ENCODE results near the gene DGKD.

DNA sequence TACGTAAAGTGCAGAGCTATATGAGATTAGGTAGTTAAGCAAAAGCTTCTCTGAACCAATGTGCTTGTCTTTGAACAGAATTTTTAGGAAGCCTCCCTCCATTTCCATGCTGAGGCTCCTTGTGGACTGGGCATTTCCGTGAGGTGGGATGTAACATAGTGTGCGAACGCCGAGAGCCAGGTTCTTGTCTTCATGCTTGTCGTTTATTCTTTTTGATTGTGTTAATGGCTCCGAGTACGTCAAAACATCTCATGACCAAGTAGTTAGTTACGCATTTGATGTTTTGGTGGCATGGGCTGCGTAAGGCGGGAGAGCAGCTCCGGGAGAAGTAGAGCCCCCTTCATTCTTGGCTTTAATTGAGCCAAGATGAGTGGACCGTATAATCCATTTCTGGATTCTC lies 32.9 kb downstream of the DGKD start:
- TF ChIP-seq, protein P1, sequence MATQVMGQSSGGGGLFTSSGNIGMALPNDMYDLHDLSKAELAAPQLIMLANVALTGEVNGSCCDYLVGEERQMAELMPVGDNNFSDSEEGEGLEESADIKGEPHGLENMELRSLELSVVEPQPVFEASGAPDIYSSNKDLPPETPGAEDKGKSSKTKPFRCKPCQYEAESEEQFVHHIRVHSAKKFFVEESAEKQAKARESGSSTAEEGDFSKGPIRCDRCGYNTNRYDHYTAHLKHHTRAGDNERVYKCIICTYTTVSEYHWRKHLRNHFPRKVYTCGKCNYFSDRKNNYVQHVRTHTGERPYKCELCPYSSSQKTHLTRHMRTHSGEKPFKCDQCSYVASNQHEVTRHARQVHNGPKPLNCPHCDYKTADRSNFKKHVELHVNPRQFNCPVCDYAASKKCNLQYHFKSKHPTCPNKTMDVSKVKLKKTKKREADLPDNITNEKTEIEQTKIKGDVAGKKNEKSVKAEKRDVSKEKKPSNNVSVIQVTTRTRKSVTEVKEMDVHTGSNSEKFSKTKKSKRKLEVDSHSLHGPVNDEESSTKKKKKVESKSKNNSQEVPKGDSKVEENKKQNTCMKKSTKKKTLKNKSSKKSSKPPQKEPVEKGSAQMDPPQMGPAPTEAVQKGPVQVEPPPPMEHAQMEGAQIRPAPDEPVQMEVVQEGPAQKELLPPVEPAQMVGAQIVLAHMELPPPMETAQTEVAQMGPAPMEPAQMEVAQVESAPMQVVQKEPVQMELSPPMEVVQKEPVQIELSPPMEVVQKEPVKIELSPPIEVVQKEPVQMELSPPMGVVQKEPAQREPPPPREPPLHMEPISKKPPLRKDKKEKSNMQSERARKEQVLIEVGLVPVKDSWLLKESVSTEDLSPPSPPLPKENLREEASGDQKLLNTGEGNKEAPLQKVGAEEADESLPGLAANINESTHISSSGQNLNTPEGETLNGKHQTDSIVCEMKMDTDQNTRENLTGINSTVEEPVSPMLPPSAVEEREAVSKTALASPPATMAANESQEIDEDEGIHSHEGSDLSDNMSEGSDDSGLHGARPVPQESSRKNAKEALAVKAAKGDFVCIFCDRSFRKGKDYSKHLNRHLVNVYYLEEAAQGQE (IDR thresholded peaks at IDR 0.05; ENCODE audit: borderline replicate concordance): no peak
- TF ChIP-seq, protein P1 (CRISPR knock-in tag; IDR thresholded peaks at IDR 0.05; ENCODE audit: low read depth): no peak
- TF ChIP-seq SIN3A (IDR thresholded peaks at IDR 0.05; ENCODE audit: borderline replicate concordance in 2 of 2, control insufficient read depth in 1 of 2, low read depth in 2 of 2, low read length in 2 of 2): no peak
- TF ChIP-seq ZBTB17 (CRISPR knock-in tag; IDR thresholded peaks at IDR 0.05): no peak
- TF ChIP-seq NR1H2 (CRISPR knock-in tag; IDR thresholded peaks at IDR 0.05): no peak
